GM21528 (cell line): Measurements from ENCODE around the gene ZNF322.
A peak's percentile ranks its signal among the peaks of the same experiment; 100 is the strongest.
"Not testable (repeated sequence)": the region's sequence is repeated elsewhere in the genome, so short reads cannot be mapped to it uniquely, and the experiment has no call there.

Experiments
- ATAC-seq: cut with Tn5 transposase; IDR thresholded peaks from one replicate; pipeline ENCODE4 v1.9.1; 2021; ENCODE audit warnings: mild to moderate bottlenecking, moderate library complexity; ENCODE audit not compliant: unreplicated experiment, low FRiP score

The ZNF322 gene

DNA sequence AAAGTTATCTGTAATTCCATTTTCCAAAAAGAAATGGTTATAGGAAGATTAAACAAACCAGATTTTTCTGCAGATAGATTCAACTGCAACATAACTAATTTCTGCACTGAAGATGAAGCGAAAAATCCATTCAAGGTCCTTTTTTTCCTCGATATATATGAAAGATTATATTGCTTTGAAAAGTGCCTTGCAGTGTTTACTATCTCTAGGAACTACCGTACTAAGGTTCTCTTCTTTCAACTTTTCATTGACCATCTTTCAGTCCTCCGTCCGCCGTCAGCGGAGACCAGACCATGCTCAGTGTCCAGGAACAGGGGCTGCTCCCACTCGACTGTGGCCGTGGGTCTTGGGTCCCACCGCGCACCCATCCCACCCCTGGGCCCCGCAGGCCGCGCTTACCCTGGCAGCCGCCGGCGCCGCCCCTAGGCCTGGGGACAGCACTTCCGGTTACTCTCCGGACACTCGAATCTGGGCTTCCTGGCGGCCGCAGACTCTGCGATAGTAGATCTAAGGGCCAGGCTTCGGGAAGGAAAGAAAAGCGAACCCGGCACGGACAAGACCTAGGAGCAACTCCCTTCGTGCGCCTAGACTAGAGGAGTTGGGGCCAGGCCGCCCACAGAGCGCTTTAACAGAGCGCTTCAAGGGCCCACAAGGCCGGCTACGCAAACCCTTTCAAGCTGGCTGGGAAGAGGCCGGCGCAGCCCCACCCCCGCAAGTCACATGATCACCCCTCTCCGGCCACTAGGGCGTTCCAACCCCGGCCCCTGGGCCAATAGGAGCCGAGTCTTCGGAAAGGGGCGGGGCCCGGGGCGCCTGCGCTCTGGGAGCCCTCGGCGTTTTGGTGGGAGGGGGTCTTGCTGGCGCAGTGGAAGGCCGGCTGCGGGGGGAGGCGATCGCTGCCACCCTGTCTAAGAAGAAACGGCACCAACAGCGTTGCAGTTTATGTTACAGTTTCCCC, at the start of gene ZNF322:
Gene ZNF322 (minus strand): TSS at position 705 of the 958 bp plus-strand sequence. CDS start 21,193 bp downstream, outside the sequence.
- ATAC-seq, result peak; percentile 99

GRCh38 chr6:26705780-26706179, 46.2 kb upstream of the ZNF322 start:
- ATAC-seq, result not testable (repeated sequence)

- not testable (repeated sequence) for ATAC-seq
Observed at GRCh38 chr6:26705352-26705751, 45.8 kb upstream of the ZNF322 start.

GRCh38 chr6:26701023-26701747, 41.6 kb upstream of the ZNF322 start:
- ATAC-seq, result not testable (repeated sequence)

DNA sequence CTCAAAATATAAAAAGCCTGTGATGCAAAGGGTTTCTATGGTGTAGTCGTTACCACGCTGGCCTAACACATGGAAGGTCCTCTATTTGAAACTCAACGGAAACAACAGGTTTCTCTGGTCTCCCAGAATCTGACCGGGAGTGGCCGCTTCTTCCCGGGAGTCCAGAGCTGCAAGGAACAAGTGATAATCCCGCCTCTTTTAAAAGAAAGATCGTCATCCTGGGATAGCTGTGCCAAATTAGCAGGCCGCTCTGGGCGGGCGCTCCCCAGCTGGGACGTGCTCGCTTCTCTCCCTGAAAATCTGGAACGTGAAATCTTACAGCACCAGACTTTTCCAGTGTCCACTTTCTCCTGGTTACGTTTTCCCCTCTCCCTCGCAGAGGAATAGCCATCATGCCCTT, 38.0 kb upstream of the ZNF322 start:
- not testable (repeated sequence) for ATAC-seq

- not testable (repeated sequence) for ATAC-seq
Observed at GRCh38 chr6:26689324-26689947, 29.9 kb upstream of the ZNF322 start.

DNA sequence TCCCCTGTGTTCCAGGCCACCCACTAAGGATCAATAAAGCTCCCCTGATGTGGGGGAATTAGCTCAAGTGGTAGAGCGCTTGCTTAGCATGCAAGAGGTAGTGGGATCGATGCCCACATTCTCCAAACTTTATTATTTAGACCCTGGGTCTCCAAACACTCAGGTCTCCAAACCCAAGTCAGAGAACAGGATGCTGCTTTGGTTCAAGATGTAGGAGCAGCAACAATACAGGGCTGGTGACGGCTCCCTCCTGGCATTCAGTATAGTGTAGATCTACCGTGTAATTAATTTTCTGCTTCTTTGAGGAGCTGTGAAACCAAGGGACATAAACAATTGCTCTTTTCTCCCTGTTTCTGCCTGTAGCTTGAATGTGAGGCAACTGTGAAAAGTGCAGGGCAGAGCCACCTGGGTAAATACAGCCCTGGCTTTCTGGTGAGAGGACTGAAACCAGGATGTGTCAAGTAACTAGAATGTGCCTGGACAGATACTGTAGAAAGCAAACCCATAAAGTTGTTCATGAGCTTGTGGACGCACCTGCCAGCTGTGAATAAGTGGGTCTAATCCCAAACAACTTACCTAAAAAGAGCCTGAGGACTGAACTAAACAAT, 23.0 kb upstream of the ZNF322 start:
- ATAC-seq, result not testable (repeated sequence)

GRCh38 chr6:26673287-26673686, 13.7 kb upstream of the ZNF322 start:
- ATAC-seq, result not testable (repeated sequence)

DNA sequence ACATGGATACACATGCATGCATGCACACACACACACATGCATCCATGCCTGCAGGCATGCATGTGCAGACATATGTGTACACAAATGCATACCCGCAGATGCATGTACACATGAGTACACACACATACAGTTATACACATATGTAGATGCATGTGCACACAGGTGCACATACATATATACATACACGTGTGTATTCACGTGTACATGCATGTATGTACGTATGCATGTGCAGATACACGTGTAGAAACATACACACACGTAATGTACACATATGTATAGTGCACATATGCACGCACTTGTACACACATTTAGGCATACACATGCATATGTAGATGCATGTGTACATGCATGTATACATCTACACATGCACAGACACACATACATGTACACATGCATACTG, 11.0 kb upstream of the ZNF322 start:
- ATAC-seq, result not testable (repeated sequence)

DNA sequence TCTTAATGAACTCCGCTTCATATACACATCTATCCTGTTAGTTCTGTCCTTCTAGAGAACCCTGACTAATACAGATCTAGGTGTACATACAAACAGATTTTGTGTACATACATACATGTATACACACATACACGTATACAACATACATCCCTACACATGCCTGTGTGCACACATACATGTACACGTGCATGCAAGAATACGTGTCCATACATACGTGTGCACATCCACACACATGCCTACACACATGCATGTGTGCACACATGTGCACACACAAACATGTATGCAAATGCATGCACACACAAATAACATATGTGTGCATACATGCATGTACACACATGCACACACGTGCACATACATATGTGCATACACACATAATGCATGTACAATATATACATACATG, 10.5 kb upstream of the ZNF322 start:
- not testable (repeated sequence) for ATAC-seq

GRCh38 chr6:26660000-26660361, 435 bp upstream of the ZNF322 start:
- ATAC-seq, result peak; percentile 41

DNA sequence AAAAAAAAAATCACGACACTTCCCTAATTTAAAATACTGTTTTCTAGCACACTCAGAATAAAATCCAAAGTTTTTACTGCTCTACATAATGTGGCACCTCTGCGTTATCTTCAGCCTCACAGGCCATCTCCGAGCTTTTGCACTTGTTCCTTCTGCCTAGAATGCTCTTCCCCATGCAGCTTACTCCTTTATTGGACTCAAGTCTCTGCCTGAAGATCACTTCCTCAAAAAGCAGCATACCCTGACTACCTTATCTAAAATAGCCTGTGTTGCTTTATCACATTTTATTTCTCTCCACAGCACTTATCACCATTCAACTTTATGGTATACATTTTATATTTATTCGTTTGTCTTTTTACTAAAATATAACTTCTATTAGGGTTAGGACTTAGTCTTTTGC, 2.3 kb downstream of the ZNF322 start:
- no peak for ATAC-seq

DNA sequence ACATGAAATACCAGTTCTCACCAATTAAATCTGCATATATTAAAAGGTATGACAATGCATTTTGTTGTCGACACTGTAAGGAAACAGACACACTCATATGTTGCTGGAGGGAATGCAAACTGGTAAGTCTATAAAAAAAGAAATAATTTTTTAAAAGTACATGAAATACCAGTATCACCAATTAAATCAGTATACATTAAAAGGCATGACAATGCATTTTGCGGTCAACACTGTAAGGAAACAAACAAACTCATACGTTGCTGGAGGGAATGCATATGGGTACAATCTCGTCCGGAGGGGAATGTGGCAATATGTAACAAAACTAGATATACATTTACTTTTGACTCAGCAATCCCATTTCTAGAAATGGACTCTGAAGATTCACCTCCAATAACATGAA, 6.5 kb downstream of the ZNF322 start:
- no peak for ATAC-seq

DNA sequence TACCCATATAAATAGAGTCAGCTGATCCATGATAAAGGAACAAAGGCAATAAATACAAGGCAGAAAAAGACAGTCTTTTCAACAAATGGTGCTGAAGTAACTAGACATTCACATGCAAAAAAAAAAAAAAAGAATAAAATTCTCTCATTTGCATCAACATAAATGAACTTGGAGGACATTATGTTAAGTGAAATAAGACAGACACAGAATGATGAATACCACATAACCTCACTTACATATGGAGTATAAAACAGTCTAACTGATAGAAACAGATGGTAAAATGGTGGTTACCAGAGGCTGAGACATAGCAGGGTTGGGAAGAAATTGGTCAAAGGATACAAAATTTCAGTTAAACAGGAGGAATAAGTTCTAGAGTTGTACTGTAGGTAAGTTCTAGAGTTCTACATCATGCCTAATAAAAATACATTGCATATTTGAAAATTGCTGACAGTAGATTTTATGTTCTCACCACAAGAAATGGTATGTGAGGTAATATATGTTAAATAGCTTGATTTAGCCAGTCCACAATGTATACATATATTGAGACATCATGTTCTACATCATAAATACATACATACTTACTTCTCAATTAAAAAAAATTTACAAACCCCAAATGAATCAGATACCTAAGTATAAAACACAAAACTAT, 8.3 kb downstream of the ZNF322 start:
- no peak for ATAC-seq

DNA sequence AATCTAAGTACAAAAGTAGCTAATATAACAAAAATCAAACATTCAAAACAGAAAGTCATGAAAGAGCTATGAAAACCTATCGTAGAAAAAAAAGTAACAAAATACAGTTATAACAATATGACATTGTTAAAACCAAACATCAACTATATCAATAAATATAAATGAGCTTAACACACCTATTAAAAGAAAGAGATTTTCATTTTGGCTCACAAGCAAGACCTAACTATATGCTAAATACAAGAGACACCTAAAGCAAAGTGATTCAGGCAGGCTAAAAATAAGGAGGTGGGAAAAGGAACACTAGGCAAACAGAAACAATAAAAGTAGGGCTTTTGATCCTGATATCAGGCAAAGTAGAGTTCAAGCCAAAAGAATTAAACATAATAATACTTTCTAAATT, 13.5 kb downstream of the ZNF322 start:
- no peak for ATAC-seq

- no peak for ATAC-seq
Observed at GRCh38 chr6:26640806-26641205, 18.7 kb downstream of the ZNF322 start.

DNA sequence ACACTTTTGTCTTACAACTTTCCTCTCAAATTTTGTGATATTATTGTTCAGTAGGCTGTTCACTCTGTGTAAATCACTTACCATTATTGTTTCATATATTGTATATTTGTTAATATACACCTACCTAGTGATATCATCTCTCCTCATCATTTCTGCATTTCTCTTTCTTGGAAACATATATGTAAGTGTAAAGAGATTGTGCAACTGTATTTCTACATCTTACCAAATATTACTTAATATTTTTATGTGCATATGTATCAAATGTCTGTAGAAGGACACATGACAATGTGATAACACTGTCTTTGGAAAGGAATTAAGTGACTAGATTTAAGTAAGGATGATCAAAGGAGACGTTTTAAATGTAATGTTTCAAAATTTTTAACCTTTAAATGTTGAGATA, 30.2 kb downstream of the ZNF322 start:
- no peak for ATAC-seq

- no peak for ATAC-seq
Observed at GRCh38 chr6:26627843-26628242, 31.7 kb downstream of the ZNF322 start.

- ATAC-seq, result no peak
Observed at GRCh38 chr6:26624557-26624956, 35.0 kb downstream of the ZNF322 start.

GRCh38 chr6:26623339-26623859, 36.1 kb downstream of the ZNF322 start:
- ATAC-seq, result no peak
